CD14-positive monocyte (primary cell): Measurements from ENCODE around the gene TUBA1B. TPM values are rescaled to one million over a fixed set of nuclear protein-coding genes. Genes with fewer than 3 reads are reported as not detected.
A peak's percentile ranks its signal among the peaks of the same experiment; 100 is the strongest.

Experiments used
- DNase-seq, 3 donors: peaks; one replicate each; pipeline ENCODE4 v3.0.0-alpha.2; 2011 to 2022
- H2AFZ ChIP-seq: 2 replicates; pipeline ENCODE4 v1.6.0; 2012; ENCODE audit warnings: mild to moderate bottlenecking, low read depth, low read length, inconsistent platforms; ENCODE audit not compliant: insufficient read depth, poor library complexity, severe bottlenecking
- H3K27ac ChIP-seq, 2 donors: 1 replicate in 1 of 2; 2 replicates in 1 of 2; pipeline ENCODE4 v1.5.1; 2012 to 2013; ENCODE audit warnings: low read length in 2 of 2, control low read depth in 1 of 2, inconsistent platforms in 1 of 2, low read depth in 1 of 2, mild to moderate bottlenecking in 1 of 2
- H3K27me3 ChIP-seq, 2 donors: one replicate each; pipeline versions ENCODE4 v1.6.0 to v1.6.1; 2011 to 2013; ENCODE audit warnings: low read length in 2 of 2; ENCODE audit not compliant: control insufficient read depth in 2 of 2, insufficient read depth in 2 of 2
- H3K36me3 ChIP-seq, 2 donors: replicated peaks in 1 of 2; 1 replicate in 1 of 2; 2 replicates in 1 of 2; pipeline versions ENCODE4 v1.5.1 to v1.6.1; 2012 to 2013; ENCODE audit warnings: low read length in 2 of 2, control low read depth in 1 of 2, inconsistent platforms in 1 of 2, mild to moderate bottlenecking in 1 of 2; ENCODE audit not compliant: insufficient read depth in 2 of 2, control insufficient read depth in 1 of 2
- H3K4me1 ChIP-seq, 2 donors: 1 replicate in 1 of 2; 2 replicates in 1 of 2; pipeline versions ENCODE4 v1.5.1 to v1.6.1; 2012 to 2013; ENCODE audit warnings: low read length in 2 of 2, control low read depth in 1 of 2, inconsistent platforms in 1 of 2, mild to moderate bottlenecking in 1 of 2, moderate library complexity in 1 of 2; ENCODE audit not compliant: insufficient read depth in 2 of 2, control insufficient read depth in 1 of 2
- H3K4me2 ChIP-seq: replicated peaks from 2 replicates; pipeline ENCODE3; 2012; ENCODE audit warnings: low read length, moderate library complexity, mild to moderate bottlenecking; ENCODE audit not compliant: poor library complexity, severe bottlenecking; ENCODE audit errors: extremely low read depth
- H3K4me3 ChIP-seq, 3 experiments: fragments of 200-600 bp in 1 of 3; sonication (generic) in 1 of 3; replicated peaks in 1 of 3; 1 replicate in 2 of 3; 2 replicates in 1 of 3; pipeline ENCODE4 v1.5.1; 2011 to 2013; ENCODE audit warnings: low read length in 3 of 3, mild to moderate bottlenecking in 3 of 3, control low read depth in 2 of 3, low read depth in 2 of 3, inconsistent platforms in 1 of 3, moderate library complexity in 1 of 3
- H3K79me2 ChIP-seq: 2 replicates; pipeline ENCODE4 v1.6.0; 2012; ENCODE audit warnings: mild to moderate bottlenecking, control low read depth, inconsistent platforms, low read length, moderate library complexity; ENCODE audit not compliant: insufficient read depth
- H3K9ac ChIP-seq: 2 replicates; pipeline ENCODE4 v1.6.0; 2017; ENCODE audit warnings: low read length, mild to moderate bottlenecking; ENCODE audit not compliant: insufficient read depth, poor library complexity, severe bottlenecking
- H3K9me3 ChIP-seq, 2 donors: replicated peaks in 1 of 2; 1 replicate in 1 of 2; 2 replicates in 1 of 2; pipeline versions ENCODE4 v1.5.1 to v1.6.1; 2012 to 2013; ENCODE audit warnings: low read length in 2 of 2, control low read depth in 1 of 2; ENCODE audit not compliant: control insufficient read depth in 1 of 2, insufficient read depth in 1 of 2
- H4K20me1 ChIP-seq: 2 replicates; pipeline ENCODE4 v1.6.0; 2012; ENCODE audit warnings: mild to moderate bottlenecking, low read length, control low read depth, moderate library complexity; ENCODE audit not compliant: insufficient read depth
- H3K27ac Mint-ChIP-seq, 7 donors: one replicate each; pipeline ENCODE4 v1.8.0; 2020; ENCODE audit warnings: mild to moderate bottlenecking in 7 of 7, mixed read lengths in 7 of 7, moderate library complexity in 6 of 7, inconsistent platforms in 2 of 7
- H3K27me3 Mint-ChIP-seq, 3 donors: one replicate each; pipeline ENCODE4 v1.8.0; 2021 to 2022; ENCODE audit warnings: low read depth in 3 of 3, mild to moderate bottlenecking in 3 of 3, mixed read lengths in 3 of 3, moderate library complexity in 3 of 3, inconsistent platforms in 1 of 3
- H3K36me3 Mint-ChIP-seq, 2 donors: one replicate each; pipeline ENCODE4 v1.8.0; 2020; ENCODE audit warnings: mixed read lengths in 2 of 2, inconsistent platforms in 1 of 2, mild to moderate bottlenecking in 1 of 2
- H3K4me1 Mint-ChIP-seq: one replicate; pipeline ENCODE4 v1.8.0; 2020; ENCODE audit warnings: mild to moderate bottlenecking, mixed read lengths
- H3K4me3 Mint-ChIP-seq, 2 donors: one replicate each; pipeline ENCODE4 v1.8.0; 2020; ENCODE audit warnings: mild to moderate bottlenecking in 2 of 2, mixed read lengths in 2 of 2, moderate library complexity in 1 of 2
- H3K9me3 Mint-ChIP-seq, 7 donors: one replicate each; pipeline ENCODE4 v1.8.0; 2020 to 2022; ENCODE audit warnings: mixed read lengths in 7 of 7, mild to moderate bottlenecking in 6 of 7, moderate library complexity in 6 of 7, inconsistent platforms in 2 of 7
- WGBS: methylation state at CpG from one replicate; pipeline ENCODE4 v1.1.5; 2013; ENCODE audit warnings: missing lambda C conversion rate; ENCODE audit not compliant: insufficient coverage; 5-methylcytosine and 5-hydroxymethylcytosine counted together
- intact Hi-C, 2 donors: fragments of 100-400 bp; cut with micrococcal nuclease; formaldehyde crosslinking; loops; one replicate each; pipeline versions ENCODE4 v1.15.0 to v1.15.1; 2023
- polyA plus RNA-seq, 3 donors: library from polyadenylated mRNA; depleted of rRNA in 1 of 3; unstranded in 2 of 3; stranded (reverse) in 1 of 3; fragments of 300-500 nt in 2 of 3; fragments of >200 nt in 1 of 3; fragmentation: Illumina TruSeq in 2 of 3; gene quantifications; 1 replicate in 2 of 3; 2 replicates in 1 of 3; pipeline ENCODE4 v1.2.3, GENCODE V29; 2012 to 2021
- TF ChIP-seq, protein P1 (sequence below): fragments of 200-600 bp; IDR thresholded peaks from one replicate; pipeline ENCODE4 v1.8.0; 2022; ENCODE audit warnings: antibody characterized with exemption, mild to moderate bottlenecking

TUBA1B gene
- polyA plus RNA-seq, 3 donors, result 481 to 538 (median 528) TPM

DNA sequence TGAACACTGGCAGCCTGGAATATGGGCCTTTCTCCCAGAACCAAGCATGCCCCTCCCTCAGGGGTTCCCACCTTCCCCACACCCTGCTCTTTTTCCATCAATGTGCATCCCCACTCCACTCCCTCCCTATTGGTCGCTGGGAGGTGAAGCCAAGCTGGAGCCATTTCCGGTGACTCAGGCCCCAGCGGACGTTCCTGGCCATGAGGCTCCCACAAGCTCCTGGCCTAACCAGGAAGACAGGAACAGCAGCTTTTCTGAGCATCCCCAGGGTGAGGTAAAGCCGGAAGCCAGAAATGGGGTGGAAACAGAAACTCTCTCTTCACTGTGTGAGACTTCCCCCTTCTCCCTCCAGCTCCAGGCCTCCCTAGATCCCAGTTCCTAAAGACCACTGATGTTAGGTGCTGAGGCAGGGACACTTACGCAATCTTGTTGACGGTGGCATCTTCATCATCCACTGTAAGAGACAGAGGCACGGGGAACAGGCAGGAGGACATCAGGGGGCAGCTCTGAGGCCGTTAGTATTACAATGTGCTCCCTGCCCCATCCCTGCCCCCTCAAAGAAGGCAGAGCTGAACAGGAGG lies 25.6 kb downstream of the TUBA1B start:
- Mint-ChIP-seq H3K4me3 (peak overlapping the region in 1 of 2 donors; percentile 55), H3K9me3 (no peaks in the 10 kb centered on the region), H3K27me3 (peaks cover 0 to 1% (median 0%) of the 10 kb centered on the region in 3 donors), H3K4me1 (peaks cover 58% of the 10 kb centered on the region), H3K27ac (peak overlapping the region; percentile 30 to 87 (median 74)), H3K36me3 (peaks cover 52 to 55% of the 10 kb centered on the region in 2 donors)
- peak overlapping the region; percentile 31 for H3K4me2 ChIP-seq
- H3K79me2 ChIP-seq, result peaks cover 39% of the 10 kb centered on the region
- H2AFZ ChIP-seq, result no peak overlapping the region
- no peaks in the 10 kb centered on the region for H3K9me3 ChIP-seq
- peaks cover 61 to 67% of the 10 kb centered on the region in 2 donors for H3K4me1 ChIP-seq
- no peak overlapping the region for H3K9ac ChIP-seq
- H3K4me3 ChIP-seq, result peak overlapping the region in 1 of 3 experiments; percentile 40
- WGBS, result 53% methylated on average over 8 of the region's 9 CpGs
- intact Hi-C loops, result no loop called here
- peak overlapping the region; percentile 53 to 64 for H3K27ac ChIP-seq
- no peaks in the 10 kb centered on the region for H3K27me3 ChIP-seq
- TF ChIP-seq, protein P1, sequence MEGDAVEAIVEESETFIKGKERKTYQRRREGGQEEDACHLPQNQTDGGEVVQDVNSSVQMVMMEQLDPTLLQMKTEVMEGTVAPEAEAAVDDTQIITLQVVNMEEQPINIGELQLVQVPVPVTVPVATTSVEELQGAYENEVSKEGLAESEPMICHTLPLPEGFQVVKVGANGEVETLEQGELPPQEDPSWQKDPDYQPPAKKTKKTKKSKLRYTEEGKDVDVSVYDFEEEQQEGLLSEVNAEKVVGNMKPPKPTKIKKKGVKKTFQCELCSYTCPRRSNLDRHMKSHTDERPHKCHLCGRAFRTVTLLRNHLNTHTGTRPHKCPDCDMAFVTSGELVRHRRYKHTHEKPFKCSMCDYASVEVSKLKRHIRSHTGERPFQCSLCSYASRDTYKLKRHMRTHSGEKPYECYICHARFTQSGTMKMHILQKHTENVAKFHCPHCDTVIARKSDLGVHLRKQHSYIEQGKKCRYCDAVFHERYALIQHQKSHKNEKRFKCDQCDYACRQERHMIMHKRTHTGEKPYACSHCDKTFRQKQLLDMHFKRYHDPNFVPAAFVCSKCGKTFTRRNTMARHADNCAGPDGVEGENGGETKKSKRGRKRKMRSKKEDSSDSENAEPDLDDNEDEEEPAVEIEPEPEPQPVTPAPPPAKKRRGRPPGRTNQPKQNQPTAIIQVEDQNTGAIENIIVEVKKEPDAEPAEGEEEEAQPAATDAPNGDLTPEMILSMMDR, result no peak
- DNase-seq, result peak in 2 of 3 donors; percentile 31 to 49
- H4K20me1 ChIP-seq, result peaks cover 80% of the 10 kb centered on the region
- peaks cover 35 to 56% of the 10 kb centered on the region in 2 donors for H3K36me3 ChIP-seq

DNA sequence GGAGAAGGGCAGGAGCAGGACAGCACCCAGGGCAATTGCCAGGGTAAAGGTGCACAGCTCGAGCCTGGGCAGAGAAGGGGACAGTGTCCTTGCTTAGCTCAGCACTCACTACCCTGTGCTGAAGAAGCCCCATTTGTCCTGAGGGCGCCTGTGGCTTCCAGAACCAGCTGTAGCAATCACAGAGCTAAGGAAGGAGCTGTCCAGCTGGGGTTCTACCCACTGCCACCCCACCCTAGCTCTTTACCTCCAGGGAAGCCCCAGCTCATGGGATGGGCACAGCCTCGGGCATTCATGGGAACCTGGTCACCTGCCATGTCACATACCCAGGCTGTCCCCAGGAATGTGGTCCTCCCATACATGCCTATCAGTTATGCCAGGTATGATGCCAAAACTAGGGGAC lies 26.4 kb downstream of the TUBA1B start:
- H3K79me2 ChIP-seq, result peaks cover 37% of the 10 kb centered on the region
- peaks cover 43 to 64% of the 10 kb centered on the region in 2 donors for H3K36me3 ChIP-seq
- peaks cover 80% of the 10 kb centered on the region for H4K20me1 ChIP-seq
- peak overlapping the region in 1 of 2 donors; percentile 64 for H3K27ac ChIP-seq
- no peaks in the 10 kb centered on the region for H3K9me3 ChIP-seq
- TF ChIP-seq, protein P1, result no peak
- peak overlapping the region in 1 of 3 experiments; percentile 40 for H3K4me3 ChIP-seq
- 92% methylated on average over 2 of the region's 3 CpGs for WGBS
- Mint-ChIP-seq H3K27me3 (peaks cover 0 to 1% (median 0%) of the 10 kb centered on the region in 3 donors), H3K4me3 (no peak overlapping the region), H3K27ac (peak overlapping the region in 1 of 7 donors; percentile 72), H3K4me1 (peaks cover 57% of the 10 kb centered on the region), H3K36me3 (peaks cover 60 to 62% of the 10 kb centered on the region in 2 donors), H3K9me3 (no peaks in the 10 kb centered on the region)
- H2AFZ ChIP-seq, result no peak overlapping the region
- peak overlapping the region; percentile 8 for H3K4me2 ChIP-seq
- H3K9ac ChIP-seq, result no peak overlapping the region
- peaks cover 61 to 65% of the 10 kb centered on the region in 2 donors for H3K4me1 ChIP-seq
- no peaks in the 10 kb centered on the region for H3K27me3 ChIP-seq
- no peak for DNase-seq
- intact Hi-C loops, result no loop called here
